Fibroblast of lung (primary cell): ENCODE results near the gene NCAPD2.

Experiments used
- EZH2 ChIP-seq: IDR thresholded peaks from 2 replicates; pipeline ENCODE4 v1.5.1; 2012; ENCODE audit warnings: low read length, control low read depth, mild to moderate bottlenecking; ENCODE audit errors: missing control alignments
- TF ChIP-seq, protein P1 (sequence below), 2 donors: IDR thresholded peaks in 1 of 2; conservative IDR thresholded peaks in 1 of 2; 1 replicate in 1 of 2; 2 replicates in 1 of 2; pipeline ENCODE4 v1.5.1; 2011 to 2012; ENCODE audit warnings: low read length in 2 of 2, control low read depth in 1 of 2, inconsistent platforms in 1 of 2, low read depth in 1 of 2, mild to moderate bottlenecking in 1 of 2

DNA sequence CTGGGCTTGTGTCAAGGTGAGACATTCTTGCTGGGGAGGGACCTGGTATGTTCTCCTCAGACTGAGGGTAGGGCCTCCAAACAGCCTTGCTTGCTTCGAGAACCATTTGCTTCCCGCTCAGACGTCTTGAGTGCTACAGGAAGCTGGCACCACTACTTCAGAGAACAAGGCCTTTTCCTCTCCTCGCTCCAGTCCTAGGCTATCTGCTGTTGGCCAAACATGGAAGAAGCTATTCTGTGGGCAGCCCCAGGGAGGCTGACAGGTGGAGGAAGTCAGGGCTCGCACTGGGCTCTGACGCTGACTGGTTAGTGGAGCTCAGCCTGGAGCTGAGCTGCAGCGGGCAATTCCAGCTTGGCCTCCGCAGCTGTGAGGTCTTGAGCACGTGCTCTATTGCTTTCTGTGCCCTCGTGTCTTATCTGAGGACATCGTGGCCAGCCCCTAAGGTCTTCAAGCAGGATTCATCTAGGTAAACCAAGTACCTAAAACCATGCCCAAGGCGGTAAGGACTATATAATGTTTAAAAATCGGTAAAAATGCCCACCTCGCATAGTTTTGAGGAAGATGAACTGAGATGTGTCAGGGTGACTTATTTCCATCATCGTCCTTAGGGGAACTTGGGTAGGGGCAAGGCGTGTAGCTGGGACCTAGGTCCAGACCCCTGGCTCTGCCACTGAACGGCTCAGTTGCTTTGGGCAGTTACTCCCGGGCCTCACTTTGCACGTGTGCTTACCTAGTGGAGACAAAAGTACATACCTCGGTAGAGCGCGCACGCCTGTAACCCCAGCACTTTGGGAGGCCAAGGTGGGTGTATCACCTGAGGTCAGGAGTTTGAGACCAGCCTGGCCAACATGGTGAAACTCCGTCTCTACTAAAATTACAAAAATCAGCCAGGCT, 44.8 kb downstream of the NCAPD2 start:
- TF ChIP-seq, protein P1, sequence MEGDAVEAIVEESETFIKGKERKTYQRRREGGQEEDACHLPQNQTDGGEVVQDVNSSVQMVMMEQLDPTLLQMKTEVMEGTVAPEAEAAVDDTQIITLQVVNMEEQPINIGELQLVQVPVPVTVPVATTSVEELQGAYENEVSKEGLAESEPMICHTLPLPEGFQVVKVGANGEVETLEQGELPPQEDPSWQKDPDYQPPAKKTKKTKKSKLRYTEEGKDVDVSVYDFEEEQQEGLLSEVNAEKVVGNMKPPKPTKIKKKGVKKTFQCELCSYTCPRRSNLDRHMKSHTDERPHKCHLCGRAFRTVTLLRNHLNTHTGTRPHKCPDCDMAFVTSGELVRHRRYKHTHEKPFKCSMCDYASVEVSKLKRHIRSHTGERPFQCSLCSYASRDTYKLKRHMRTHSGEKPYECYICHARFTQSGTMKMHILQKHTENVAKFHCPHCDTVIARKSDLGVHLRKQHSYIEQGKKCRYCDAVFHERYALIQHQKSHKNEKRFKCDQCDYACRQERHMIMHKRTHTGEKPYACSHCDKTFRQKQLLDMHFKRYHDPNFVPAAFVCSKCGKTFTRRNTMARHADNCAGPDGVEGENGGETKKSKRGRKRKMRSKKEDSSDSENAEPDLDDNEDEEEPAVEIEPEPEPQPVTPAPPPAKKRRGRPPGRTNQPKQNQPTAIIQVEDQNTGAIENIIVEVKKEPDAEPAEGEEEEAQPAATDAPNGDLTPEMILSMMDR (conservative IDR thresholded peaks at IDR 0.05 in 1 of 2, IDR thresholded peaks at IDR 0.05 in 1 of 2; ENCODE audit: low read depth in 1 of 2, low read length in 2 of 2), result no peak
- TF ChIP-seq EZH2, result no peak
